GM19468 (cell line): Measurements from ENCODE around the gene SLC25A26.
"Not testable (repeated sequence)": the region's sequence is repeated elsewhere in the genome, so short reads cannot be mapped to it uniquely, and the experiment has no call there.

Source experiments
- ATAC-seq: cut with Tn5 transposase; IDR thresholded peaks from one replicate; pipeline ENCODE4 v1.9.1; 2021; ENCODE audit warnings: mild to moderate bottlenecking, moderate library complexity, moderate number of reproducible peaks; ENCODE audit not compliant: unreplicated experiment; ENCODE audit errors: extremely low read depth

SLC25A26 gene

GRCh38 chr3:66404197-66404596, 183.4 kb downstream of the SLC25A26 start:
- no peak for ATAC-seq

- ATAC-seq, result no peak
Observed at GRCh38 chr3:66404903-66405700, 184.3 kb downstream of the SLC25A26 start.

GRCh38 chr3:66405701-66406091, 184.9 kb downstream of the SLC25A26 start:
- ATAC-seq, result no peak

- no peak for ATAC-seq
Observed at GRCh38 chr3:66406163-66406562, 185.4 kb downstream of the SLC25A26 start.

DNA sequence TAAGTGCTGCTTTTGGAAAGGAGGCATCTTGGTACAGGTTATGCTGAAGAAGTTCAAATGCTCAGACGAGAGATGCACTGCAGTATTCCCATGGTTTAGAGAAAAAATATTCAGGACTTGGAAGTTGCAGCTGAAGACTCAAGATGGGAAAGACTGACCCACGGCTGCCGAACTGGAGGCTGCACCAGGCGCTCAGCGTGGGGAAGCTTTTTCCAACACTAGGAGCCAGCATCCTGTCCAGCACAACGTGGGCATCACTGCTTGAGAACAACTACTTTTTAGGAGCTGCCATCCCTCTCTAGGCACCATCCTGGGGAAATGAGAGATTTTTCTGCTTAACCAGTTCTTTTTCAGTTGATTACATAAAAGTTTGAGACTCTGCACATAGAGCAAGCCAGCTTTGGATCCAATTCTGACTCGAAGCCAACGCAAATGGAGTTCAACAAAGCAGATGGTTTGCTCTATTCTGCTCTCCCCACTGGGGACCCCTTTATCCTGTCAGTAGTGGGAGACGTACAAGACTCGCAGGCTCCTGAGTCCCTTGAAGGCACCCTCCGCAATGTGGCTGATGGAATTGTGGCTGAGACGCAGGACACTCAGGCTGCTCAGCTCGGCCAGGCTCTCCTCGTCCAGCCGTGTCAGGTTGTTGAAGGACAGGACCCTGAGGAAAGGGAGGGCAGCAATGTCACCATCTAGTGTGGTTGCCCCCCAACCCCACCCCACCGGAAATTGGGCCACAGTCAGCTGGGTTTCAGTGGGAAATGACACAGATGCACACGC, 186.2 kb downstream of the SLC25A26 start:
- ATAC-seq, result no peak

- peak; percentile 79 for ATAC-seq
Observed at GRCh38 chr3:66407611-66408218, 186.9 kb downstream of the SLC25A26 start.

DNA sequence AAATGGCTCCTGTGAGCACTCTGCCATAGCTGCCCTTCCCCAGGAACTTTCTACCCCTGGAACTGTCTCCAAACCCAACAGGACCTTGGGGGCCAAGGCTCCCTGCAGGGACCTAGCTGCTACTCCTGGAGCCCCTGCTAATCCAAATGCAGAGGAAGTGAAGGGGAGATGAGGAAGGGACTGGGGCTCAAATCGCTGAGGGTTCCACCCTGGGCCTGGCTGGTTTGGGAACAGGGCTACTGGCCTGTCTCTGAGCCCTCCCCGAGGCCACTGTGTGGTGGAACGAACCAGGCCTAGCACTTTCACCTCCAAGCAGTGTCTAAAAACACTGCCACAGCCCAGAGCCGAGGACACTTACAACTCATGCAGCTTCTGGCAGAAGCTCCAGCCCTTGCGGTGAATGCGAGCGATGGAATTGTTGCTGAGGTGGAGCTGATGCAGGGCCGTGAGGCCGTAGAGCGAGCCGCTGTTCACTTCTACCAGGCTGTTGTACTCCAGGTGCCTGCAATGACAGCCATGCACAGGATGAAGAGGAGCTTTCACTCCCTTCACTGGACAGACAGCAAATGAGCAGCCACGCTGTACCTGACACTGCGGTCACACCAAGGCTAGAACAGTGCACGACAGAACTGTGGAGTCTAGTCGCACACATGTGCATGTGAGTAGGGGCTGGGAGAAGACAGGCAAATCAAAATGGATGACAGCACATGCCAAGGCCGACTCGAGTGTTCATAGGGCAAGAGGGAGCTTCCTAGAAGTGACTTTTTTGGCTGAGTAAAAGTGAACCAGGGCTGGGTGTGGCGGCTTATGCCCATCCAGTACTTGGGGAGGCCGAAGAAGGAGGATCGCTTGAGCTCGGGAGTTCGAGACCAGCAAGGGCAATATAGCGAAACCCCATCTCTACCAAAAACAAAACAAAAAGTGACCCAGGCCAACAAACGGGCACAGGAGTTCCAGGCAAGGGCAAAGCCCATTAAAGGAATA, 189.3 kb downstream of the SLC25A26 start:
- no peak for ATAC-seq

GRCh38 chr3:66410976-66411375, 190.2 kb downstream of the SLC25A26 start:
- ATAC-seq, result no peak

DNA sequence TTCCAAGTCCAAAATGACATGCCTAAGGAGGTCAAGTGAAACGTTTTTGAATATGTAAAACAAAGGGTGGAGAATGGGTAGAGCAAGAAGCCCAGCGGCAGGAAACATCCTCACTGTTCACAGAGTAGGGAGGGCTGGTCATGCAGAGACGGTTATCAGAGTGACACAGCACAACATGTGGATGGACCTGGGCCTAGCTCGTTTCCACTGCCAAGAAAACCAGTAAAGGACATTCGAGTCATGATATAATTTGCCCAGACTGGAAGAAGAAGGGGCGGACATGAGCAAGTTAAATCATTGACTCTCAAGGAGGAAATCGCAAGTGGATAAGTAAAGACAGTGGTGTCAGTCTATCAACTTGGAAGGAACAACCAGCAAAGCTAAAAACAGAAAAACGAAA, 190.7 kb downstream of the SLC25A26 start:
- ATAC-seq, result no peak

DNA sequence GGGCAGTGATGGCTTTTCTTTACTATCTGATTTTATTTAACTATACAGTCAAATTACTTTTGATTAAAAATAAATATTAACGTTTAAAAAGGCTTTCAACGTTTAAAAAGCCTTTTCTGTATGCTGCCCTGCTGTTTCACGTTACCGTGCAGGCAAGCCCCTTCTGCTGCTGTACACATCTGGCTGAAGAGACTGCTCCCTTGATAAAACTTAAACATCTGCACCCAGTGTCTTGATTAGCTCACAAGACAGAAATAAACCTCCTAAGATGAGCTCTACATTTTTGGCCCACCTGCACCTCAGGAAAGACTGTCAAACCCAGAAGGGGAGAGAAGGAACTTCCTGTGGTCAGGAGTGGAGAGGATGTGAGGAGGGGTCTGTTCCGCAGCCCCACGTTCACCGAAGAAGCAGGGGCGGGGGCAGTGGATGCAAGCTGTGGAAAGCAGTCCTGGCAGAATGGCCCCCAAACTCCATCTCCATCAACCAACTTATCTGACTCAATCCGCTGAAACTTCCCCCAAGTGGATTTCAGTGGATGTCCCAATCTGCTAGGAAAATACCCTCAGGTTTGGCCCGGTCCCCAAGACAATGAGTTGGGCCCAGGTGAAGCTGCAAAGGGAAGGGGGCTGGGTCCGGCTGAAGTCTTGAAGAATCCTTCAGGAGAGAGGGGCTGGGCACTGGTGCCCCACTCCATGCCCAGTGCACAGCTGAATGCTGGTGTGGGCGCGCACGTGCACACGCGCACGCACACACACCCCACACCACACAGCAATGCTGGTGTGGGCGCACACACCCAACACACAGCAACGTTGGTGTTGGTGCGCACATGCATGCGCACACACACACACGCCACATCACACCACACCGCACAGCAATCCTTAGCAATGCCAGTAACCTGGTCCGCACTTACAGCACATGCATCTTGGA, 191.4 kb downstream of the SLC25A26 start:
- no peak for ATAC-seq

GRCh38 chr3:66413151-66413751, 192.4 kb downstream of the SLC25A26 start:
- no peak for ATAC-seq

DNA sequence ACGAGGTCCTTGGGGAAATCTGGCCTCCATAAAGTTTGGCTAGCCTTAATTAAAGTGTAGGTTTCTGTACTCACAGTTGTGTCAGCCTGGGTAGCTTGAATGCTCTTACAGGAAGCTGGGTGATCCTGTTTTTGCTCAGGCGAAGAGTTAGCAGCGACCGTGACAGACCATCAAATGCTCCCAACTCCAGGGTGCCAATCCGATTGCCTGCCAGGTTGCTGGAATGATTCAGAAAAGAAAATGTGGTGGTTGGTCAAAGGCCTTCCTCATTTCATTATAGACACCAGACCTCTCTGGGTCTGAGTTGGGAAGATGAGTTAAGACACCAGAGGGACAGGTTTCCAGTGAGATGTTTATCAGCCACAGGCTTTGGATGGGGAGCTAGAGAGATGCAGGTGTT, 194.0 kb downstream of the SLC25A26 start:
- ATAC-seq, result no peak

- no peak for ATAC-seq
Observed at GRCh38 chr3:66415867-66416428, 195.1 kb downstream of the SLC25A26 start.

DNA sequence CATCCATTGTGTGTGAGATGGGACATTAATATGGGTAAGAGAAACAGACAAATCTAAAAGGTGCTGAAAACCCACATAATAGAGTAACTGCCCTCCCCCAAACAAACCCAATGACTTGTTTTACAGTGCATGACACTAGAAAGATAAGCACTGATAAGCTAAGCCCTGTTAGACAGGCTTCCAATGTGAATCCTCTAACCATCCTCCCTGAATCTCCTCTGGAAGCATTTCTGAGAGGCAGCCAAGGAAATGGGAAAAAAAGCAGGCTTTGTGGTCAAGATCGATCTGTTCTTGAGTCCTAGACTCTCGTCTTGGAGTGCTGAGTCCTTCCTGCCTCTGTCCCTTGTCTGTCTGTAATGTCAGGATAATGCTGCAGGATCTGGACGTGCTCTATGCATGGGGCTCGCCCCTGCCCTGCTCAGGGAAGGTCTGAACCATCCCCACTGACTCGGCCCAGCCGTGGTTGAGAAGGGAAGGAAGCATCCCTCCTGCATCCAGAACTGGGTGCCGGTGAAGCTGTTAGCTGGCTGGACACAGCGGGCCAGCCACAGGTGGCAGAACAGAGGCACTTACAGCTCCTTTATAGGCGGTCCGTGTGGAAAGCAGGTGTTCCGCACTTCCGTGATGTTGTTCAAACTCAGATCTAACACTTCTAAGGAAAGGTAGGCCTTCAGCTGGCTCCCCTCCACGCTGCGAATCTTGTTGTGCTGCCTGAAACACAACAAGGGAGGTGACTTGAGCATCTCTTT, 195.9 kb downstream of the SLC25A26 start:
- ATAC-seq, result no peak

- no peak for ATAC-seq
Observed at GRCh38 chr3:66418475-66418931, 197.7 kb downstream of the SLC25A26 start.

DNA sequence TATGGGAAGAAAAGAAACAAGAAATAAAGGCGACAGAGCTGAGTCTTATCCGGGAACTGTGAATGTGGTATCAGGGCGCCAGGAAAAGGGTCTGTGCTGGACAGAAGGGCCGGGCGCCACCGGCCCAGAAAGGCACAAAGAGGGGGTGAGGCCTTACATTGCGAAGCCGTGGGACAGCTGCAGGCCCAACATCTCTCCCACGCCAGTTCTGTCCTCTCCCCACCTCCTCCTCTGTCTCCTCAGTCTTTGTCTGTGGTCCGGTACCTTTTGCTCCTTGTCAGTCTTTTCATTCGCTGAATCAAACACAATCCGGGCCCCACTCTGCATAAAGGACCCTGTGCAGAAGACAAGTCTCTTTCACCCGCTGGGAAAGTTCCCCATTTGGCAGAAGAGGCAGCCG, 198.2 kb downstream of the SLC25A26 start:
- no peak for ATAC-seq

GRCh38 chr3:66421144-66421543, 200.3 kb downstream of the SLC25A26 start:
- not testable (repeated sequence) for ATAC-seq
